Hepatocyte (in vitro differentiated cells): ENCODE measurements around the gene GRB10.

Experiments used
- EZH2 ChIP-seq: fragments of 200-600 bp; sonication (generic); IDR thresholded peaks from 2 replicates; pipeline ENCODE4 v1.6.1; 2016; ENCODE audit warnings: antibody characterized with exemption, mild to moderate bottlenecking, borderline replicate concordance
- TF ChIP-seq, protein P1 (sequence below): fragments of 200-600 bp; sonication (generic); IDR thresholded peaks from 2 replicates; pipeline ENCODE4 v1.5.1; 2016; ENCODE audit warnings: antibody characterized with exemption, mild to moderate bottlenecking; ENCODE audit not compliant: poor library complexity

GRCh38 chr7:50710441-50711154, 72.1 kb downstream of the GRB10 start:
- TF ChIP-seq, protein P1, sequence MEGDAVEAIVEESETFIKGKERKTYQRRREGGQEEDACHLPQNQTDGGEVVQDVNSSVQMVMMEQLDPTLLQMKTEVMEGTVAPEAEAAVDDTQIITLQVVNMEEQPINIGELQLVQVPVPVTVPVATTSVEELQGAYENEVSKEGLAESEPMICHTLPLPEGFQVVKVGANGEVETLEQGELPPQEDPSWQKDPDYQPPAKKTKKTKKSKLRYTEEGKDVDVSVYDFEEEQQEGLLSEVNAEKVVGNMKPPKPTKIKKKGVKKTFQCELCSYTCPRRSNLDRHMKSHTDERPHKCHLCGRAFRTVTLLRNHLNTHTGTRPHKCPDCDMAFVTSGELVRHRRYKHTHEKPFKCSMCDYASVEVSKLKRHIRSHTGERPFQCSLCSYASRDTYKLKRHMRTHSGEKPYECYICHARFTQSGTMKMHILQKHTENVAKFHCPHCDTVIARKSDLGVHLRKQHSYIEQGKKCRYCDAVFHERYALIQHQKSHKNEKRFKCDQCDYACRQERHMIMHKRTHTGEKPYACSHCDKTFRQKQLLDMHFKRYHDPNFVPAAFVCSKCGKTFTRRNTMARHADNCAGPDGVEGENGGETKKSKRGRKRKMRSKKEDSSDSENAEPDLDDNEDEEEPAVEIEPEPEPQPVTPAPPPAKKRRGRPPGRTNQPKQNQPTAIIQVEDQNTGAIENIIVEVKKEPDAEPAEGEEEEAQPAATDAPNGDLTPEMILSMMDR, result no peak
- no peak for TF ChIP-seq EZH2
